ENCODE results near the gene OR6B1. TPM values are rescaled to one million over a fixed set of nuclear protein-coding genes. Genes with fewer than 3 reads are reported as not detected.

OR6B1 gene
- total RNA-seq, 1 donor from 2014 or later = not detected

DNA sequence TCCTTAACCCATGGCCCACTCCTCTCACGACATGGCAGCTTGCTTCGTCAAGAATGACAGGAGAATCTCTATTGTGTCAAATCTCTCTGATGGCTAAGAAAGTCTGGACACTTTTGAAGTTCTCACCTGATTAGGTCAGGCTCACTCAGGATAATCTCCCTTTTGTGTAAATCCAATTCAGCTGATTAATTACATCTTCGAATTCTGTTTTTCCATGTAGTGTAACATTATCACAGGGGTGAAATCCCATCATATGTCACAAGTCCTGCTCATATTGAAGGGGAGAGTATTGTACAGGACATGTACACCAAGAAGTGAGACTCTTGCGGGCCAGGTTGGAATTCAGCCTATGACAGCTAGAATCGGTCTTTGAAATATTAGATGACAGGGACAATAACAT is 16.2 kb upstream of the OR6B1 start:
- no peaks in the 10 kb centered on the region for H3K27me3 Mint-ChIP-seq (ENCODE audit: unreplicated experiment)
- H3K36me3 Mint-ChIP-seq (ENCODE audit: low read depth, unreplicated experiment) = no peaks in the 10 kb centered on the region
- no peaks in the 10 kb centered on the region for H3K4me1 Mint-ChIP-seq (ENCODE audit: unreplicated experiment)
- H3K27ac Mint-ChIP-seq (ENCODE audit: unreplicated experiment) = no peak overlapping the region
- no peak for DNase-seq (ENCODE audit: low spot score)
- TF ChIP-seq, protein P1, sequence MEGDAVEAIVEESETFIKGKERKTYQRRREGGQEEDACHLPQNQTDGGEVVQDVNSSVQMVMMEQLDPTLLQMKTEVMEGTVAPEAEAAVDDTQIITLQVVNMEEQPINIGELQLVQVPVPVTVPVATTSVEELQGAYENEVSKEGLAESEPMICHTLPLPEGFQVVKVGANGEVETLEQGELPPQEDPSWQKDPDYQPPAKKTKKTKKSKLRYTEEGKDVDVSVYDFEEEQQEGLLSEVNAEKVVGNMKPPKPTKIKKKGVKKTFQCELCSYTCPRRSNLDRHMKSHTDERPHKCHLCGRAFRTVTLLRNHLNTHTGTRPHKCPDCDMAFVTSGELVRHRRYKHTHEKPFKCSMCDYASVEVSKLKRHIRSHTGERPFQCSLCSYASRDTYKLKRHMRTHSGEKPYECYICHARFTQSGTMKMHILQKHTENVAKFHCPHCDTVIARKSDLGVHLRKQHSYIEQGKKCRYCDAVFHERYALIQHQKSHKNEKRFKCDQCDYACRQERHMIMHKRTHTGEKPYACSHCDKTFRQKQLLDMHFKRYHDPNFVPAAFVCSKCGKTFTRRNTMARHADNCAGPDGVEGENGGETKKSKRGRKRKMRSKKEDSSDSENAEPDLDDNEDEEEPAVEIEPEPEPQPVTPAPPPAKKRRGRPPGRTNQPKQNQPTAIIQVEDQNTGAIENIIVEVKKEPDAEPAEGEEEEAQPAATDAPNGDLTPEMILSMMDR (IDR thresholded peaks at IDR 0.05; ENCODE audit: unreplicated experiment) = no peak
- H3K9me3 Mint-ChIP-seq (ENCODE audit: unreplicated experiment) = no peaks in the 10 kb centered on the region
- H3K4me3 Mint-ChIP-seq (ENCODE audit: unreplicated experiment) = no peak overlapping the region

DNA sequence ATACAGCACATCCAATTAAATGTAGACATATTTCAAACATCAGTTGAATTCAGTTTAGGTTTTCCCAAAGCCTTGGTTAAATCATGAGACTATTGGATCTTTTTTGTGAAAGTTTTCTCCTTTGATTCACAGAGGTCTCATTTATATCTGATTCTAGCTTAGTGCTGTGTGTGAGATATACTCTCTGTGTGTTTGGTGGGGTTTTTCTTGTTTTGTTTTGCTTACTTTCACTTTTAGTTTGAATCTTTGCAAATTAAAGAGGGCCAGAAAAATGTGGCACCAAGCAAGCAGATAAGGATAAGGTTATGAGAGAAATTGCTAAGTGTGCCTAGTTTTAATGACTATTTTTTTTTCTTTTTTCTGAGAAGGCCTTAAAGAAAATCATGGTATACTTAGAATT is 12.6 kb upstream of the OR6B1 start:
- H3K36me3 Mint-ChIP-seq (ENCODE audit: low read depth, unreplicated experiment) = peaks cover 3% of the 10 kb centered on the region
- no peak overlapping the region for H3K27ac Mint-ChIP-seq (ENCODE audit: unreplicated experiment)
- no peaks in the 10 kb centered on the region for H3K27me3 Mint-ChIP-seq (ENCODE audit: unreplicated experiment)
- no peak overlapping the region for H3K4me3 Mint-ChIP-seq (ENCODE audit: unreplicated experiment)
- TF ChIP-seq, protein P1 (IDR thresholded peaks at IDR 0.05; ENCODE audit: unreplicated experiment) = no peak
- no peak for DNase-seq (ENCODE audit: low spot score)
- H3K9me3 Mint-ChIP-seq (ENCODE audit: unreplicated experiment) = no peaks in the 10 kb centered on the region
- no peaks in the 10 kb centered on the region for H3K4me1 Mint-ChIP-seq (ENCODE audit: unreplicated experiment)

DNA sequence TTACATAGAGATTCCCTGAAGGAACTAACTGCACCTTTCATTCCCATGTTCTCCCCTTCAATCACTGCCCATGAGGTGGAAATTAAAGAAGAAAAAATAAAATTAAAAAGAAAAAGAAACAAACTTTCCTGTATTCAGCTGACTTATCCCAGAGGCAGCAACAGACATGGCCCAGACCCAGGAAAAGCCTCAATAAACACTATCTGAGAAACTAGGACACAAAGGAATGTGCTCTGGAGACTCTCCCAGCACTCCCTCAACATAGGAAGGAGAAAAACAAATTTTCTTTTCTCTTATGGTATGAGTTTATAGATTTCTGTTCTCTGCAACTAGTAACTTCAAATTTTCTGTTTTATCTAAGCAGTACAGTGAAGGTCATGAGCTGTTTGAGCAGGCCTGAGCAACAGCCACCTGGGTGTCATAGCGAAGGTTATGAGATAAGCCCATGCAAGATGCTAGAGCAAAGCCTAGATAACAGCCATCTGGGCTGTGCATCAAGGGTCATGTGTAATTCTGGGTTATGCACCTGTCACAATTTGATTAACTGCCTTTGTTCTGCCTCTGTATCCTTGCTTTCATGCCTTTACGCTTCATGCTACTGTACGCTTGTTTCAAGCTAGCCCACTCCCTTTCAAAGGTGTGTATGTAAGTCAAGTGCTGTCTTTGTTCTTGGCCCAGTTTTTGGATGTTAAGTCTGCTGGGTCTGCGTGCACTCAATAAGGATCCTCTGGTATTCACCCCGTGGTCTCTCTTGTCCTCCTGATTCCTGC is 11.0 kb upstream of the OR6B1 start:
- H3K9me3 Mint-ChIP-seq (ENCODE audit: unreplicated experiment) = no peaks in the 10 kb centered on the region
- no peak for DNase-seq (ENCODE audit: low spot score)
- no peaks in the 10 kb centered on the region for H3K4me1 Mint-ChIP-seq (ENCODE audit: unreplicated experiment)
- H3K27me3 Mint-ChIP-seq (ENCODE audit: unreplicated experiment) = no peaks in the 10 kb centered on the region
- no peak overlapping the region for H3K4me3 Mint-ChIP-seq (ENCODE audit: unreplicated experiment)
- peaks cover 3% of the 10 kb centered on the region for H3K36me3 Mint-ChIP-seq (ENCODE audit: low read depth, unreplicated experiment)
- no peak overlapping the region for H3K27ac Mint-ChIP-seq (ENCODE audit: unreplicated experiment)
- TF ChIP-seq, protein P1 (IDR thresholded peaks at IDR 0.05; ENCODE audit: unreplicated experiment) = no peak

DNA sequence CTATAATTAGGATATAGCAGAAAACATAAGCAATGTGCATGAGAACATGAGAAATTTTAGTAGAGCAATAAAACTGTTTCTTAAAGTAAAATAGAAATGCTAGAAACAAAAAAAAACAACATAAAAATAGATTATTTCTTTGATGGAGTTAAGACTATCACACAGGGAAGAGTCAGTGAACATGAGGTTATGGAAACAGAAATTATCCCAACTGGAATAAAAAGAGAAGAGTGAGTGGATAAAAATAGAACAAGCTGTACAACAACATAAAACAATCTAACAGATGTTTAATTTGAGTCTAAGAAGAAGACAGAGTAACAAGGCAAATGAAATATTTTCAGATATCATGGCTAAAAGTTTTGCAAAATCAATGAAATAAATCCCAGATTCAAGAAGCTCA is 7.5 kb upstream of the OR6B1 start:
- peaks cover 3% of the 10 kb centered on the region for H3K36me3 Mint-ChIP-seq (ENCODE audit: low read depth, unreplicated experiment)
- no peaks in the 10 kb centered on the region for H3K27me3 Mint-ChIP-seq (ENCODE audit: unreplicated experiment)
- TF ChIP-seq, protein P1 (IDR thresholded peaks at IDR 0.05; ENCODE audit: unreplicated experiment) = no peak
- H3K4me1 Mint-ChIP-seq (ENCODE audit: unreplicated experiment) = no peaks in the 10 kb centered on the region
- no peak overlapping the region for H3K4me3 Mint-ChIP-seq (ENCODE audit: unreplicated experiment)
- no peaks in the 10 kb centered on the region for H3K9me3 Mint-ChIP-seq (ENCODE audit: unreplicated experiment)
- DNase-seq (ENCODE audit: low spot score) = no peak
- no peak overlapping the region for H3K27ac Mint-ChIP-seq (ENCODE audit: unreplicated experiment)

DNA sequence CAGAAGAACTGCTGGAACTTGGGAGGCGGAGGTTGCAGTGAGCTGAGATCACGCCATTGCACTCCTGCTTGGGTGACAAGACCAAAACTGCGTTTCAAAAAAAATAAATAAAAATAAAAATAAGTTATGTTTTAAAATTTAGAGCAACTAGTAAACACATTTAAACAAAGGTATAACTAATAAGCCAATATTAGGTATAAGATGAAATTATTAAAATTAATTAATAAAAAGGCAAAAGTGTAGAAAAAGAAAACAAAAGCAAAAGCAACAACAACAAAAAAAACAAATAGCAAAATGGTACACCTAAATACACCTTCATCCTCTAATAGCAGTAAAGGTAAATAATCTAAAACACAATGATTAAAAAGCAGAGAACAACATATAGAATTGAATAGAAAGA is 6.2 kb upstream of the OR6B1 start:
- H3K4me1 Mint-ChIP-seq (ENCODE audit: unreplicated experiment) = no peaks in the 10 kb centered on the region
- H3K36me3 Mint-ChIP-seq (ENCODE audit: low read depth, unreplicated experiment) = peaks cover 3% of the 10 kb centered on the region
- DNase-seq (ENCODE audit: low spot score) = no peak
- TF ChIP-seq, protein P1 (IDR thresholded peaks at IDR 0.05; ENCODE audit: unreplicated experiment) = no peak
- no peak overlapping the region for H3K4me3 Mint-ChIP-seq (ENCODE audit: unreplicated experiment)
- H3K9me3 Mint-ChIP-seq (ENCODE audit: unreplicated experiment) = no peaks in the 10 kb centered on the region
- no peaks in the 10 kb centered on the region for H3K27me3 Mint-ChIP-seq (ENCODE audit: unreplicated experiment)
- no peak overlapping the region for H3K27ac Mint-ChIP-seq (ENCODE audit: unreplicated experiment)

Measured in endothelial cell (in vitro differentiated cells).